H1 (cell line): ENCODE results near the gene ATOH8. TPM values are rescaled to one million over a fixed set of nuclear protein-coding genes. Genes with fewer than 3 reads are reported as not detected.

Source experiments
- CTCF ChIA-PET: fragments of 300-600 bp; sonication (Branson Sonifier 250); formaldehyde crosslinking; loops from one replicate; lab custom pipeline; 2021; ENCODE audit not compliant: partially characterized antibody; lab: Charles Lee
- POLR2A ChIA-PET: fragments of 300-600 bp; sonication (Branson Sonifier 250); formaldehyde crosslinking; loops from one replicate; lab custom pipeline; 2021; ENCODE audit warnings: inconsistent platforms; ENCODE audit not compliant: partially characterized antibody; lab: Charles Lee
- DNase-seq, 2 experiments: peaks; one replicate each; pipeline versions ENCODE4 v3.0.0 to v3.0.0-alpha.2; 2010 to 2022; ENCODE audit warnings: low spot score in 2 of 2, low read depth in 1 of 2, mixed read lengths in 1 of 2
- FAIRE-seq: peaks from 2 replicates; lab custom pipeline; 2011; peaks lifted over from hg19 to GRCh38; lab: Jason Lieb, UNC
- H2AFZ ChIP-seq: 2 replicates; pipeline ENCODE4 v1.8.1; 2012; ENCODE audit warnings: low read length, inconsistent platforms
- H2AK5ac ChIP-seq: 2 replicates; pipeline ENCODE4 v1.6.1; 2013; ENCODE audit warnings: low read depth, low read length
- H2BK120ac ChIP-seq: replicated peaks from 2 replicates; pipeline ENCODE3; 2013; ENCODE audit warnings: low read depth, low read length, inconsistent platforms
- H2BK12ac ChIP-seq: 2 replicates; pipeline ENCODE4 v1.6.1; 2013; ENCODE audit warnings: low read depth, low read length
- H2BK15ac ChIP-seq: 2 replicates; pipeline ENCODE4 v1.6.1; 2013; ENCODE audit warnings: low read length
- H2BK20ac ChIP-seq: 2 replicates; pipeline ENCODE4 v1.6.1; 2013; ENCODE audit warnings: low read length
- H2BK5ac ChIP-seq: 2 replicates; pipeline ENCODE4 v1.6.1; 2013; ENCODE audit warnings: low read depth, low read length
- H3K14ac ChIP-seq: 2 replicates; pipeline ENCODE4 v1.6.1; 2013; ENCODE audit warnings: inconsistent platforms; ENCODE audit not compliant: insufficient read length
- H3K18ac ChIP-seq: 2 replicates; pipeline ENCODE4 v1.6.1; 2013; ENCODE audit warnings: low read length; ENCODE audit errors: extremely low read depth
- H3K23ac ChIP-seq: 2 replicates; pipeline ENCODE4 v1.6.1; 2013; ENCODE audit warnings: inconsistent platforms; ENCODE audit not compliant: insufficient read length
- H3K23me2 ChIP-seq: 2 replicates; pipeline ENCODE4 v1.6.1; 2013; ENCODE audit warnings: low read depth, low read length
- H3K27ac ChIP-seq: 2 replicates; pipeline ENCODE4 v1.6.1; 2011; ENCODE audit warnings: low read depth, low read length, inconsistent platforms
- H3K27me3 ChIP-seq, 4 experiments: replicated peaks in 1 of 4; 1 replicate in 1 of 4; 2 replicates in 3 of 4; pipeline versions ENCODE4 v1.6.1 to v1.8.1; 2011 to 2013; ENCODE audit warnings: low read length in 3 of 4, mild to moderate bottlenecking in 3 of 4, inconsistent platforms in 2 of 4, mixed read lengths in 2 of 4, moderate library complexity in 1 of 4; ENCODE audit not compliant: control insufficient read depth in 3 of 4, insufficient read depth in 3 of 4; ENCODE audit errors: extremely low read depth in 1 of 4
- H3K36me3 ChIP-seq, 4 experiments: 2 replicates each; pipeline versions ENCODE4 v1.6.1 to v1.8.1; 2011 to 2013; ENCODE audit warnings: mild to moderate bottlenecking in 4 of 4, low read length in 3 of 4, moderate library complexity in 2 of 4, control low read depth in 1 of 4, inconsistent platforms in 1 of 4; ENCODE audit not compliant: insufficient read depth in 4 of 4, control insufficient read depth in 2 of 4
- H3K4ac ChIP-seq: replicated peaks from 2 replicates; pipeline ENCODE3; 2013; ENCODE audit warnings: low read length, low read depth, mixed read lengths, inconsistent platforms; ENCODE audit not compliant: insufficient read length
- H3K4me1 ChIP-seq, 4 experiments: replicated peaks in 1 of 4; 1 replicate in 1 of 4; 2 replicates in 3 of 4; pipeline versions ENCODE4 v1.6.1 to v1.8.1; 2011 to 2013; ENCODE audit warnings: low read length in 3 of 4, inconsistent platforms in 2 of 4, mixed read lengths in 1 of 4; ENCODE audit not compliant: insufficient read depth in 4 of 4, control insufficient read depth in 3 of 4
- H3K4me2 ChIP-seq, 2 experiments: 2 replicates each; pipeline versions ENCODE4 v1.6.1 to v1.8.1; 2011 to 2013; ENCODE audit warnings: low read depth in 2 of 2, low read length in 2 of 2, control low read depth in 1 of 2, inconsistent platforms in 1 of 2, mild to moderate bottlenecking in 1 of 2; ENCODE audit not compliant: insufficient read depth in 1 of 2
- H3K4me3 ChIP-seq, 4 experiments: fragments of 200-600, 300-600 bp in 1 of 4; sonication (generic), shearing (Covaris generic), sonication (Bioruptor Twin) in 1 of 4; 2 replicates each; pipeline versions ENCODE4 v1.5.1 to v1.8.1; 2011 to 2016; ENCODE audit warnings: low read length in 4 of 4, low read depth in 3 of 4, control low read depth in 2 of 4, inconsistent platforms in 2 of 4, mild to moderate bottlenecking in 2 of 4, mixed read lengths in 1 of 4, moderate library complexity in 1 of 4; ENCODE audit not compliant: insufficient read depth in 2 of 4; ENCODE audit errors: extremely low read depth in 1 of 4
- H3K56ac ChIP-seq: replicated peaks from 2 replicates; pipeline ENCODE3; 2013; ENCODE audit warnings: low read depth, mild to moderate bottlenecking, mixed read lengths, low read length, inconsistent platforms; ENCODE audit not compliant: insufficient read length
- H3K79me1 ChIP-seq: 2 replicates; pipeline ENCODE4 v1.6.1; 2013; ENCODE audit warnings: low read depth, low read length, control low read depth
- H3K79me2 ChIP-seq, 2 experiments: 2 replicates each; pipeline versions ENCODE4 v1.6.1 to v1.8.1; 2012 to 2013; ENCODE audit warnings: low read length in 2 of 2, mild to moderate bottlenecking in 2 of 2, inconsistent platforms in 1 of 2; ENCODE audit not compliant: insufficient read depth in 2 of 2, control insufficient read depth in 1 of 2
- H3K9ac ChIP-seq, 4 experiments: replicated peaks in 1 of 4; 1 replicate in 1 of 4; 2 replicates in 3 of 4; pipeline versions ENCODE4 v1.6.1 to v1.8.1; 2011 to 2013; ENCODE audit warnings: low read depth in 3 of 4, low read length in 3 of 4, control low read depth in 2 of 4, mild to moderate bottlenecking in 2 of 4, moderate library complexity in 2 of 4, inconsistent platforms in 1 of 4; ENCODE audit errors: extremely low read depth in 1 of 4
- H3K9me3 ChIP-seq, 2 experiments: 2 replicates each; pipeline versions ENCODE4 v1.6.1 to v1.8.1; 2012 to 2013; ENCODE audit warnings: mild to moderate bottlenecking in 2 of 2, moderate library complexity in 2 of 2, control low read depth in 1 of 2, inconsistent platforms in 1 of 2, low read depth in 1 of 2, low read length in 1 of 2, mixed read lengths in 1 of 2; ENCODE audit not compliant: insufficient read depth in 2 of 2
- H4K20me1 ChIP-seq, 2 experiments: replicated peaks in 1 of 2; 2 replicates each; pipeline versions ENCODE3 to v1.8.1; 2011 to 2013; ENCODE audit warnings: inconsistent platforms in 2 of 2, low read length in 2 of 2, mild to moderate bottlenecking in 1 of 2; ENCODE audit not compliant: insufficient read depth in 2 of 2, control insufficient read depth in 1 of 2
- H4K5ac ChIP-seq: 2 replicates; pipeline ENCODE4 v1.6.1; 2013; ENCODE audit warnings: low read length, low read depth, mixed read lengths, inconsistent platforms; ENCODE audit not compliant: insufficient read length
- H4K8ac ChIP-seq: 2 replicates; pipeline ENCODE4 v1.8.0; 2013; ENCODE audit warnings: mild to moderate bottlenecking, moderate library complexity, low read length, inconsistent platforms; ENCODE audit not compliant: insufficient read depth; ENCODE audit errors: extremely low read depth
- H4K91ac ChIP-seq: replicated peaks from 2 replicates; pipeline ENCODE3; 2013; ENCODE audit warnings: low read length, mixed read lengths, inconsistent platforms; ENCODE audit not compliant: insufficient read length
- EP300 ChIP-seq, 2 experiments: IDR thresholded peaks; 1 replicate in 1 of 2; 2 replicates in 1 of 2; pipeline ENCODE4 v1.6.1; 2011 to 2012; ENCODE audit warnings: low read depth in 2 of 2, low read length in 2 of 2, mild to moderate bottlenecking in 2 of 2, borderline replicate concordance in 1 of 2, inconsistent platforms in 1 of 2, moderate library complexity in 1 of 2
- KDM1A ChIP-seq: fragments of 200-600, 300-600 bp; sonication (generic); IDR thresholded peaks from 2 replicates; pipeline ENCODE4 v1.7.1; 2016; ENCODE audit warnings: mild to moderate bottlenecking, low read length, borderline replicate concordance
- TEAD4 ChIP-seq: IDR thresholded peaks from 2 replicates; pipeline ENCODE4 v1.6.1; 2012; ENCODE audit warnings: low read depth, low read length, inconsistent platforms, mixed read lengths
- WGBS, 2 experiments: shearing (Covaris generic) in 1 of 2; methylation state at CpG; one replicate each; pipeline versions ENCODE4 v1.1.6 to v1.1.7; 2013 to 2015; ENCODE audit warnings: low lambda C conversion rate in 2 of 2, mixed read lengths in 2 of 2, inconsistent platforms in 1 of 2, low coverage in 1 of 2, missing lambda C conversion rate in 1 of 2; ENCODE audit not compliant: insufficient replicate concordance in 2 of 2, insufficient coverage in 1 of 2, insufficient read length in 1 of 2; ENCODE audit errors: extremely low coverage in 1 of 2, missing lambda C conversion rate in 1 of 2; 5-methylcytosine and 5-hydroxymethylcytosine counted together
- polyA plus RNA-seq, 7 experiments: library from polyadenylated mRNA; depleted of rRNA in 3 of 7; stranded (reverse) in 5 of 7; unstranded in 2 of 7; fragments of >200 nt in 5 of 7; fragments of 200-250 nt in 2 of 7; gene quantifications; 1 replicate in 5 of 7; 2 replicates in 1 of 7; 4 replicates in 1 of 7; pipeline versions ENCODE4 v1.2.1 to v1.2.3, GENCODE V29; 2011 to 2013; ENCODE audit warnings: missing spikeins in 2 of 7, mixed read lengths in 2 of 7
- total RNA-seq: library from RNA; stranded (reverse); fragmentation: NEBNext Ultra II Directional; extraction: Animal tissue kit (Norgen Biotek cat#: 25700); gene quantifications from 2 replicates; pipeline ENCODE4 v1.2.1, GENCODE V29; 2021

The ATOH8 gene
- total and polyA plus RNA-seq, 2 of the 8 experiments (the other 6 are each of a cell fraction or from before 2014, with no cell fraction given): 0.50 to 0.53 TPM

DNA sequence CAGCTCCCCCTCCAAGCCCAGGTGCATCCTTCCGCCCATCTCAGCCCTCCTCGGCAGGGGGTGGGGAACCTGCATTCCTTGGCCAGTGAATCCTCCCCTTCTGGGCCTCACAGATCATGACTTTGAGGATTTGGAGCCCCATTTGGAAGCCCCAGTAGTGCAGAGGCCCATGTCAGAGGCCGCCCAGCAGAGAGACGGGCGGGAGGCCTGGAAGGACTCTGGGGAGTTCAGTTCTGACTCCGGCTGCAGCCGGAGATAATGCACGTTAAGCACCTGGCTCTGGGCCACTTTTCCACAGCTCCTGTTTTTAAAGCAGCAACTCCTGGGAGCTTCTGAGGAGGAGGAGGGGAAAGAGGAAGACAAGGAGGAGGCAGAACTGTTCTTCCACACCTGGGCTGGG lies 14.9 kb downstream of the ATOH8 start:
- Histone ChIP-seq H3K4ac (no peak overlapping the region), H4K20me1 (no peaks in the 10 kb centered on the region), H2AK5ac (no peak overlapping the region), H2BK20ac (peak overlapping the region; percentile 82), H3K79me1 (no peaks in the 10 kb centered on the region), H2BK120ac (no peak overlapping the region), H2BK15ac (no peak overlapping the region), H3K36me3 (no peaks in the 10 kb centered on the region), H3K27ac (no peak overlapping the region), H4K91ac (no peak overlapping the region), H2BK12ac (peak overlapping the region; percentile 82; the same call in 1 of the 2 replicates), H2AFZ (no peak overlapping the region), H3K23ac (no peak overlapping the region), H4K5ac (no peak overlapping the region), H3K4me2 (peak overlapping the region; percentile 35 to 38; a peak in 2 of 4 replicates), H3K9ac (no peak overlapping the region), H3K79me2 (no peaks in the 10 kb centered on the region), H3K4me3 (peak overlapping the region in 1 of 4 experiments; percentile 5; a peak in 1 of 8 replicates), H3K14ac (no peak overlapping the region), H4K8ac (no peak overlapping the region), H3K9me3 (no peaks in the 10 kb centered on the region), H3K27me3 (peaks cover 0 to 49% (median 35%) of the 10 kb centered on the region in 4 experiments; a peak in 6 of 7 replicates), H3K4me1 (peaks cover 5 to 61% (median 40%) of the 10 kb centered on the region in 4 experiments), H3K18ac (0 out of 2 replicates have a peak overlapping the region, but pooled peaks have one; percentile 3), H2BK5ac (peak overlapping the region; percentile 40; the same call in 1 of the 2 replicates), H3K56ac (no peak overlapping the region), H3K23me2 (peaks cover 8% of the 10 kb centered on the region; the same call in 1 of the 2 replicates)
- POLR2A ChIA-PET: interaction anchor here (0.8 to 2.5 kb wide), 8 partner anchors 9 to 319 kb away, joined by 3 to 17 read pairs (median 3); partner anchors contain the start of gene ATOH8
- CTCF ChIA-PET: interaction anchor here (0.9 to 47.8 kb wide), 13 partner anchors 6 to 311 kb away, joined by 3 to 986 read pairs (median 5); partner anchors contain the start of gene ATOH8
- DNase-seq (no peak), FAIRE-seq (no peak)
- 54% methylated on average over 8 of the region's 8 CpGs; no CpG with 5 or more reads in 1 of the 2 experiments for WGBS, 2 experiments
- TF ChIP-seq TEAD4: peak; percentile 59; the same call in 1 of the 2 replicates
- TF ChIP-seq KDM1A: 0 out of 2 replicates have a peak, but pooled peaks have one; percentile 77
- TF ChIP-seq EP300 (IDR thresholded peaks at IDR 0.05; ENCODE audit: borderline replicate concordance in 1 of 2, low read depth in 2 of 2, low read length in 2 of 2): no peak
